Testis (tissue), 3 donors: ENCODE results near the gene OTOGL. TPM values are rescaled to one million over a fixed set of nuclear protein-coding genes. Genes with fewer than 3 reads are reported as not detected.

ENCODE experiments used
- DNase-seq: peaks from one replicate; pipeline ENCODE4 v3.0.0-alpha.2; 2019
- H3K27ac ChIP-seq, 2 donors: fragments of 200-600 bp; sonication (generic); one replicate each; pipeline ENCODE4 v1.5.1; 2019
- H3K27me3 ChIP-seq: fragments of 200-600 bp; sonication (generic); one replicate; pipeline ENCODE4 v1.5.1; 2019
- H3K36me3 ChIP-seq: fragments of 200-600 bp; sonication (generic); one replicate; pipeline ENCODE4 v1.5.1; 2017; ENCODE audit warnings: low read depth; ENCODE audit errors: missing control alignments
- H3K4me1 ChIP-seq: fragments of 200-600 bp; sonication (generic); one replicate; pipeline ENCODE4 v1.5.1; 2019
- H3K4me3 ChIP-seq, 2 donors: fragments of 200-600 bp; sonication (generic); one replicate each; pipeline ENCODE4 v1.5.1; 2017 to 2019
- H3K9me3 ChIP-seq: fragments of 200-600 bp; sonication (generic); one replicate; pipeline ENCODE4 v1.5.1; 2017
- POLR2A ChIP-seq: fragments of 450-650 bp; IDR thresholded peaks from one replicate; pipeline ENCODE4 v1.6.1; 2017; ENCODE audit warnings: antibody characterized with exemption, mild to moderate bottlenecking, moderate library complexity
- WGBS, 2 donors: methylation state at CpG; one replicate each; pipeline ENCODE4 v1.1.5; 2018; 5-methylcytosine and 5-hydroxymethylcytosine counted together
- intact Hi-C: fragments of 100-400 bp; cut with DNase I; formaldehyde crosslinking; loops from one replicate; pipeline ENCODE4 v1.15.1; 2023; ENCODE audit warnings: low total_unique reads
- polyA plus RNA-seq: library from polyadenylated mRNA; stranded (reverse); fragments of 350-450 nt; fragmentation: Illumina TruSeq; extraction: RNeasy Lipid Tissue Mini Kit (QIAGEN cat#74804); gene quantifications from one replicate; pipeline ENCODE4 v1.2.3, GENCODE V29; 2014; ENCODE audit warnings: low read depth, low replicate concordance; ENCODE audit not compliant: insufficient read depth
- total RNA-seq, 2 donors: library from RNA; depleted of rRNA; stranded (reverse); fragments of >200 nt; gene quantifications; one replicate each; pipeline ENCODE4 v1.2.3, GENCODE V29; 2016
- TF ChIP-seq, protein P1 (sequence below), 3 experiments: fragments of 450-650 bp in 2 of 3; fragments of 200-600 bp in 1 of 3; sonication (generic) in 1 of 3; IDR thresholded peaks; one replicate each; pipeline ENCODE4 v1.5.1; 2016 to 2019; ENCODE audit warnings: antibody characterized with exemption in 3 of 3, mild to moderate bottlenecking in 2 of 3, moderate library complexity in 1 of 3

OTOGL gene
- total and polyA plus RNA-seq, 3 donors from 2014 or later: 0.87 to 0.88 (median 0.87) TPM

DNA sequence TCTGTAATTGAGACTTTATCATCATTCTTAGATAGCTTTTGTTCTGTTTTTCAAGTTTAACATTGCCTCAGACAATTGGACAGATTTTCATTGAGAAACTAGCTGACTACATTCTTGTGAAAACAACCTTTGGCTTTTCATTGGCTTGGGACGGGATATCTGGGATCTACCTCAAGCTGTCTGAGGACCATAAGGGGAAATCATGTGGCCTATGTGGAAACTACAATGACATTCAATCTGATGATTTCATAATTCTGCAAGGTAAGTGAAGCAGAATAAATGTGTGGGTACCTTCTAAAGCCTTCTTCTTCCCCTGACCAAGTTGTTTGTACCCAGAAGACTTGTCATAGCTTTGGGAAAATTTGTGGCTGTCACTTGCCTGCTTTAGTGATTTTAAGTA is 133.5 kb downstream of the OTOGL start:
- intact Hi-C loops: no loop called here
- WGBS, 2 donors: 78 to 94% methylated on average over 1 of the region's 1 CpG
- H3K4me3 ChIP-seq: no peak overlapping the region
- H3K4me1 ChIP-seq: no peaks in the 10 kb centered on the region
- no peak for DNase-seq
- H3K9me3 ChIP-seq: no peaks in the 10 kb centered on the region
- TF ChIP-seq, protein P1, sequence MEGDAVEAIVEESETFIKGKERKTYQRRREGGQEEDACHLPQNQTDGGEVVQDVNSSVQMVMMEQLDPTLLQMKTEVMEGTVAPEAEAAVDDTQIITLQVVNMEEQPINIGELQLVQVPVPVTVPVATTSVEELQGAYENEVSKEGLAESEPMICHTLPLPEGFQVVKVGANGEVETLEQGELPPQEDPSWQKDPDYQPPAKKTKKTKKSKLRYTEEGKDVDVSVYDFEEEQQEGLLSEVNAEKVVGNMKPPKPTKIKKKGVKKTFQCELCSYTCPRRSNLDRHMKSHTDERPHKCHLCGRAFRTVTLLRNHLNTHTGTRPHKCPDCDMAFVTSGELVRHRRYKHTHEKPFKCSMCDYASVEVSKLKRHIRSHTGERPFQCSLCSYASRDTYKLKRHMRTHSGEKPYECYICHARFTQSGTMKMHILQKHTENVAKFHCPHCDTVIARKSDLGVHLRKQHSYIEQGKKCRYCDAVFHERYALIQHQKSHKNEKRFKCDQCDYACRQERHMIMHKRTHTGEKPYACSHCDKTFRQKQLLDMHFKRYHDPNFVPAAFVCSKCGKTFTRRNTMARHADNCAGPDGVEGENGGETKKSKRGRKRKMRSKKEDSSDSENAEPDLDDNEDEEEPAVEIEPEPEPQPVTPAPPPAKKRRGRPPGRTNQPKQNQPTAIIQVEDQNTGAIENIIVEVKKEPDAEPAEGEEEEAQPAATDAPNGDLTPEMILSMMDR (IDR thresholded peaks at IDR 0.05): no peak
- no peak for TF ChIP-seq POLR2A
- no peaks in the 10 kb centered on the region for H3K36me3 ChIP-seq
- H3K27ac ChIP-seq: no peak overlapping the region
- H3K27me3 ChIP-seq: no peaks in the 10 kb centered on the region

GRCh38 chr12:80233926-80234325 is 134.6 kb downstream of the OTOGL start:
- TF ChIP-seq, protein P1 (IDR thresholded peaks at IDR 0.05): no peak
- no peak for TF ChIP-seq POLR2A
- intact Hi-C loops: no loop called here
- no peaks in the 10 kb centered on the region for H3K36me3 ChIP-seq

DNA sequence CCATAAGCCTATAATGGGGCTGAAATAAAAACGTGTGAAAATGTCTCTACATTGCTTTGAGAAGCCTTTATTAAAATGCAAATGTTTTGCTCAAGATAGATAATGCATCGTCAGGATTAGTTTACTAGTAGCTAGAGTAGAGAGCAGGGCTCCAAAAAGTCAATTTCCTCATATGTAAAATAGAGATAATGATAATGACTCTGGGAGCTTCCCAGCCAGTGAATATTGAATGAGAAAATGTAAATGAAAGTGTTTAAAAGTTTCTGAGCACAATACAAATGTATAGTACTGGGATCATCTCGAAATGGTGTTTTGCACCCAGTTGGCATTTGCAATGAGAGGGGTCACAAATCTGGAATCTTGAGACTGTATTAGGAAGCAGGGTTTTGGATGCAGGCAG is 135.3 kb downstream of the OTOGL start:
- Histone ChIP-seq H3K4me3 (no peak overlapping the region), H3K4me1 (no peaks in the 10 kb centered on the region), H3K27me3 (no peaks in the 10 kb centered on the region), H3K9me3 (no peaks in the 10 kb centered on the region), H3K36me3 (no peaks in the 10 kb centered on the region), H3K27ac (no peak overlapping the region)
- intact Hi-C loops: no loop called here
- TF ChIP-seq, protein P1 (IDR thresholded peaks at IDR 0.05): no peak
- TF ChIP-seq POLR2A: no peak
- 76 to 81% methylated on average over 3 of the region's 3 CpGs for WGBS, 2 donors
- DNase-seq: no peak

More at GRCh38 chr12:80233926-80234325, 134.6 kb downstream of the OTOGL start:
- no peak for DNase-seq
- Histone ChIP-seq H3K4me3 (no peak overlapping the region), H3K4me1 (no peaks in the 10 kb centered on the region), H3K27me3 (no peaks in the 10 kb centered on the region), H3K27ac (no peak overlapping the region), H3K9me3 (no peaks in the 10 kb centered on the region)

GRCh38 chr12:80235944-80236343 is 136.6 kb downstream of the OTOGL start:
- no peak for DNase-seq

GRCh38 chr12:80239867-80240266 is 140.5 kb downstream of the OTOGL start:
- no peaks in the 10 kb centered on the region for H3K9me3 ChIP-seq
- no peaks in the 10 kb centered on the region for H3K36me3 ChIP-seq
- TF ChIP-seq, protein P1 (IDR thresholded peaks at IDR 0.05): no peak
- TF ChIP-seq POLR2A: no peak
- no peak for DNase-seq
- no peaks in the 10 kb centered on the region for H3K27me3 ChIP-seq
- H3K4me3 ChIP-seq: no peak overlapping the region
- no peaks in the 10 kb centered on the region for H3K4me1 ChIP-seq
- no peak overlapping the region for H3K27ac ChIP-seq
- intact Hi-C loops: no loop called here

More at GRCh38 chr12:80235944-80236343, 136.6 kb downstream of the OTOGL start:
- Histone ChIP-seq H3K36me3 (no peaks in the 10 kb centered on the region), H3K9me3 (no peaks in the 10 kb centered on the region), H3K4me3 (no peak overlapping the region), H3K27ac (no peak overlapping the region), H3K4me1 (no peaks in the 10 kb centered on the region), H3K27me3 (no peaks in the 10 kb centered on the region)
- intact Hi-C loops: no loop called here
- TF ChIP-seq POLR2A: no peak
- TF ChIP-seq, protein P1 (IDR thresholded peaks at IDR 0.05): no peak
